VCaP (cell line): ENCODE results near the gene PTTG1IP.

Experiments used
- H3K27ac ChIP-seq: fragments of 450-650 bp; 2 replicates; pipeline ENCODE4 v1.5.1; 2017
- TF ChIP-seq, protein P1 (sequence below): fragments of 450-650 bp; conservative IDR thresholded peaks from 2 replicates; pipeline ENCODE4 v1.5.1; 2017; ENCODE audit warnings: mild to moderate bottlenecking, moderate library complexity

PTTG1IP gene

DNA sequence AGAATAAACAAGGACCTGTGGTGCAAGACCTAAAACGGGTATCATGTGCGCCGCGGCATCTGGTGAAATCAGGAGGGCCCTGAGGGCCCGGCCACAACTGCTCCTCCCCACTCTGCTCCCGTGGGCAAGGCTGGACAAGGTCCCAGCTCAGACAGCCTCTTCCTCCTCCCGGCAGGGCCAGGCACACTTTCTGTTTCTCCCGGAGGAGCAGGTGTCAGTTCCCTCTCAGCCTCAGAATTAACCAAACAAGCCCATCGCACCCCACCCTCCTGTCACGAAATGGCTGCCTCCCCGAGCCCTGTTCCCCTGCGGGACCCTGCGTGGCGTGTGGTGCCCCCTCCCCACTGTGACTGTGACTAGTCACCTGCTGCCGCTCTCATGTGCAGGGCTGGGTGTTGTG, 15.2 kb downstream of the PTTG1IP start:
- TF ChIP-seq, protein P1, sequence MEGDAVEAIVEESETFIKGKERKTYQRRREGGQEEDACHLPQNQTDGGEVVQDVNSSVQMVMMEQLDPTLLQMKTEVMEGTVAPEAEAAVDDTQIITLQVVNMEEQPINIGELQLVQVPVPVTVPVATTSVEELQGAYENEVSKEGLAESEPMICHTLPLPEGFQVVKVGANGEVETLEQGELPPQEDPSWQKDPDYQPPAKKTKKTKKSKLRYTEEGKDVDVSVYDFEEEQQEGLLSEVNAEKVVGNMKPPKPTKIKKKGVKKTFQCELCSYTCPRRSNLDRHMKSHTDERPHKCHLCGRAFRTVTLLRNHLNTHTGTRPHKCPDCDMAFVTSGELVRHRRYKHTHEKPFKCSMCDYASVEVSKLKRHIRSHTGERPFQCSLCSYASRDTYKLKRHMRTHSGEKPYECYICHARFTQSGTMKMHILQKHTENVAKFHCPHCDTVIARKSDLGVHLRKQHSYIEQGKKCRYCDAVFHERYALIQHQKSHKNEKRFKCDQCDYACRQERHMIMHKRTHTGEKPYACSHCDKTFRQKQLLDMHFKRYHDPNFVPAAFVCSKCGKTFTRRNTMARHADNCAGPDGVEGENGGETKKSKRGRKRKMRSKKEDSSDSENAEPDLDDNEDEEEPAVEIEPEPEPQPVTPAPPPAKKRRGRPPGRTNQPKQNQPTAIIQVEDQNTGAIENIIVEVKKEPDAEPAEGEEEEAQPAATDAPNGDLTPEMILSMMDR = no peak
- H3K27ac ChIP-seq = peak overlapping the region; percentile 30; the same call in 1 of the 2 replicates

DNA sequence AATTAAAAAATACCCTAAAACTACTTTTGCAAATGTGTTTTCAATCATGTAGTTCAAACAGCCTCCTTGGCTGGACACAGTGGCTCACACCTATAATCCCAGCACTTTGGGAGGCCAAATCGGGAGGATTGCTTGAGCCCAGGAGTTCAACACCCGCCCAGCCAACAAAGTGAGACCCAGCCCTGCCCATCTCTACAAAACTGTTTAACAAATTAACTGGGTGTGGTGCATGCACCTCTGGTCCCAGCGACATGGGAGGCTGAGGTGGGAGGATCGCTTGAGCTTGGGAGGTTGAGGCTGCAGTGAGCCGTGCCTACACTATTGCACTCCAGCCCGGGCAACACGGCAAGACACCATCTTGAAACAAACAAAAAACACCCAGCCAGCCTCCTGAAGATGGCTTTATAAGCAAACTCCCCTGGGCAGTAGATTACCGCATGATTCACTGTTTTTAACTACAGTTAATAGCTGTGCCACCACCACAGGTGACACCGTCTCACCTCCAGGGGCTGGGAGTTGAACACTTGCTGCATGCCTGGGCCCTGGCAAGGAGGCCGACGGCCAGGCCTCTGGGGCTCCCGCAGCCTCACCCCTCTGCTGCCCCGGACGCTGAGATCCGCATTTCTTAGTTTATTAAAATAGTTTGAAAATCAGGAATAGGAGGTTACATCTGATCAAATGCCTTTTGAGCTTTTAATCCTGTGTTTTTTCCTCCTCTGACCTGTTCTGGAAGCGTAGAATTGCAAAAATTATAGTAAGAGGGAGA, 16.2 kb downstream of the PTTG1IP start:
- H3K27ac ChIP-seq = no peak overlapping the region
- TF ChIP-seq, protein P1 = no peak

DNA sequence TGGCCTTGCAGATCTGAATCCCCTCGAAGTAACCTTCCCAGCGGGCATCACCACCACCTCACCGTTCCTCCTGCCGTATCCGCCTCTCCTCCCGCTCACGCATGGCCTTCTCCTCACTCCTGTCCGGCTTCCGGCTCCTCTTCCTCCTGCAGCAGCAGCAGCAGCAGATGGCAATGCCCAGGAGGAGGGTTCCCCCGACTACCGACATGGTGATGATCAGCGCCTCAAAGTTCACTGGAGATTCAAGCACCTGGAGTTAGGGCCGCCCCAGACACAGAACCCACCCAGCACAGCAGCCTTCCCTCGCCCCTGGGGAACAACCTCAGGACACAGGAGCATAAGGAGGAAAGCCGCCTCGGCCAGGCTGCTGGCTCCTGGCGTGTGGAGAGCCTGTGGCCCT, 17.4 kb downstream of the PTTG1IP start:
- H3K27ac ChIP-seq = no peak overlapping the region
- TF ChIP-seq, protein P1 = no peak

DNA sequence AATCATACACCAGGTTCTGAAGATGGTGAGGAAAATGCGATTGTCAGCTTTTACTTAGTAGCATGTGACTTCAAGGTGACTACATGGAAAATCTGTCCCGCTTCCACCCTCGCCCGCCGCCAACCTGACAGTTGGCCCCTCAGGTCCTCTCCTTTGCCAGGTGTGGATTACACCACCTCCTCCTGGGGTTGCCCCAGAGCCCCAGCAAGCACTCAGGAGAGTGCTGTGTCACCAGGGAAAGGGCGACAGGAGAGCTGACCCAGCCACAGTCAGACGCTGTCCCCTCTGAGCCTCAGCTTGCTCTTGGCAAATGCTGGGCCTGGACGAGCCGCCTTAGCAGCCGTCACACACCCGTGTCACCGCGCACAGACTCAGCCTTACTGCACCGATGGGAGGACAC, 17.9 kb downstream of the PTTG1IP start:
- H3K27ac ChIP-seq = no peak overlapping the region

DNA sequence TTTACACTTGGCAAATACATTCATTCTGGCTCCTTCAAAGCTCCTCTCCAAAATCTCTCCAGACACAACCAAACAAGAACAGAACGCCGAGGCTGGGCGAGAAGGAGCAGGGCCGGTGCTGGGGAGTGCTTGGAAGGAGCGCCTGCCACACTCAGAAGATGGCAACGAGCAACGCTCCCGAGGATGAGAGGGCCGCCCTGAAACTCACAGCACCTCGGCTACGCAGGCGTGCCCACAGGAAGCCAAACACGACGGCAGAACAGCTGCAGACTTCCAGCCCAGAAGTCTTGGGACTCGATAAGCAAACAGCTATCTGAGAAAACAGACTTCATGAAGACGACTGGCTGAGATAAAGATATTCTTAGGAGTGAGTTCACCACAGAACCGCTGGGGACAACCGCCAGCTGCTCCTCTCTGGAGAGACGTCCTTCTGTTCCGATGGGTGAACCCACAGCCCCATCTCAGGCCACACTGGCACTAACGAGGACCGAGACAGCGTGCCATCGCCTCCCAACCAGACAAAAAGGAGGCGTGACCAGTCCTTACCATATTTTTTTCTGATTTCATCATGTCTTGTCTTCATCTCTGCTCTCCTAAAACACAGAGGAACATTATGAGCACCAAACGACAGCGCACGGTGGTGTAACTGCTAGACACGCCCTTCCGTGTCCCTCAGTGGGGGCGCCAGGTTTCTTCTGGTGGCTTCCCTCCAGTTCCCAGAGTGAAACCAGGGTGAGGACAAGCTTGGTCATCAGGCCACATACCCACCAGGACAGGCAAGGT, 18.6 kb downstream of the PTTG1IP start:
- no peak overlapping the region for H3K27ac ChIP-seq
- TF ChIP-seq, protein P1 = no peak

More for the DNA sequence above, 17.9 kb downstream of the PTTG1IP start:
- TF ChIP-seq, protein P1 = no peak

DNA sequence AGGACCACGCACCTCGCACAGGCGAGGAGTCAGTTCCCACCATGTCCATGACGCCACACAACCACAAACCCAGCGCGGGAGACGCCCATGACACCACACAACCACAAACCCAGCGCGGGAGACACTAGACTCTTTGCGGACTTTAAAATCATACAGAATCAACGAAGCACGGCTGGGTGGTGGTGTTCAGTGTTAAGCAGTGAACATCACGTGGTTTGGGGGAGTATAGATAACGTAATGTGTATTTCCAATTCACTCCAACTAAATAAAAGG, 19.2 kb downstream of the PTTG1IP start:
- no peak overlapping the region for H3K27ac ChIP-seq
- TF ChIP-seq, protein P1 = no peak

DNA sequence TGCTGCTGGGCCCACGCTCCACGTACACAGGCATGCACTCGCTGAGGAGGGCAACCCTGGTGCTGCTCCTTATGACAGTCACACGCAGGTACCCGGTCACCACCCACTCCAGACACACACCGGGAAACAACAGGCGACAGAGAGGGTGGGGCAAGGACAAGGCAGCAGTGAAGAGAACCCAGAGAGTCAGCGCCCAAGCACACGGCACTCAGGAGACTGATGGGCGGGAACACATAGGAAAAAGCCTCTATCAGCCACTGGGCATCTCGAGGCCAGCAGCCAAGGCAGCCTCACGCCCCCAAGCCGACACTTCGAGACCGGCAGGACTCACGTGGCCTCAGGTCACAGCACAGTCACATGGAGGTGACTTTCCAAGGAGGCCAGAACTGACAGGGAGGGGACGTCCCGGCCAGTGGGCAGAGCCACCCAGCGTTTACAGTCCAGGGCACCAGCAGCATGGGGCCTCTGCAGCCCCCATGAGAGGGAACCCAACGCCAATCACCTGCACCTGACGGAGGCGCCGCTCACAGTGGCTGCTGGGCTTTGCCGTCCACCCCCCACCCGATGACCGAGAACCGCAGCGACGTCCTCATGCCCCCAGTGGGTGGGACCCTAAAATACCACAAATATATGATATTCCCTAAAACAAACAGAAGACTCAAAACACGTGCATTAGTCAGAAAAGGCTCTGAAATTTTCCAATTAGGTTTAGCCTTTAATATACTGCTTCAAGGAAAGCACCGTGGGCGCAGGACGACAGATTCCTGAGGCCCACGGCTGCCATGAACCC, 19.7 kb downstream of the PTTG1IP start:
- no peak overlapping the region for H3K27ac ChIP-seq
- TF ChIP-seq, protein P1 = no peak
